Smooth muscle cell (in vitro differentiated cells): Measurements from ENCODE around the gene MAPK11. TPM values are rescaled to one million over a fixed set of nuclear protein-coding genes. Genes with fewer than 3 reads are reported as not detected.

Source experiments
- DNase-seq: peaks from one replicate; lab custom pipeline; 2025; ENCODE audit not compliant: unreplicated experiment; lab: John Stamatoyannopoulos, UW
- H2AFZ ChIP-seq: fragments of 200-600 bp; sonication (generic); 2 replicates; pipeline ENCODE4 v1.6.0; 2016; ENCODE audit warnings: antibody characterized with exemption, low read depth, mild to moderate bottlenecking
- H3F3A ChIP-seq: fragments of 200-600 bp; sonication (generic); 2 replicates; pipeline ENCODE4 v1.6.0; 2017; ENCODE audit warnings: antibody characterized with exemption, low read depth
- H3K27ac ChIP-seq: fragments of 200-600 bp; sonication (generic); 2 replicates; pipeline ENCODE4 v1.5.1; 2016; ENCODE audit warnings: low read depth, mild to moderate bottlenecking
- H3K27me3 ChIP-seq: fragments of 200-600 bp; sonication (generic); 2 replicates; pipeline ENCODE4 v1.6.1; 2016; ENCODE audit warnings: low read depth, mild to moderate bottlenecking
- H3K36me3 ChIP-seq: fragments of 200-600 bp; sonication (generic); 2 replicates; pipeline ENCODE4 v1.5.1; 2016; ENCODE audit warnings: low read depth
- H3K4me1 ChIP-seq: fragments of 200-600 bp; sonication (generic); 2 replicates; pipeline ENCODE4 v1.5.1; 2016; ENCODE audit warnings: low read depth
- H3K4me2 ChIP-seq: fragments of 200-600 bp; sonication (generic); 2 replicates; pipeline ENCODE4 v1.6.0; 2016; ENCODE audit warnings: mild to moderate bottlenecking
- H3K4me3 ChIP-seq: fragments of 200-600 bp; sonication (generic); 2 replicates; pipeline ENCODE4 v1.5.1; 2016; ENCODE audit warnings: mild to moderate bottlenecking
- H3K79me2 ChIP-seq: fragments of 200-600 bp; sonication (generic); 2 replicates; pipeline ENCODE4 v1.6.0; 2016; ENCODE audit warnings: low read depth, mild to moderate bottlenecking
- H3K9ac ChIP-seq: fragments of 200-600 bp; sonication (generic); 2 replicates; pipeline ENCODE4 v1.6.0; 2016; ENCODE audit warnings: low read depth
- H3K9me3 ChIP-seq: fragments of 200-600 bp; sonication (generic); replicated peaks from 2 replicates; pipeline ENCODE4 v1.5.1; 2016; ENCODE audit warnings: low read depth
- H4K20me1 ChIP-seq: fragments of 200-600 bp; sonication (generic); 2 replicates; pipeline ENCODE4 v1.6.0; 2016; ENCODE audit warnings: low read depth
- WGBS: methylation state at CpG from one replicate; pipeline ENCODE4 v1.1.7; 2016; ENCODE audit warnings: low lambda C conversion rate; 5-methylcytosine and 5-hydroxymethylcytosine counted together
- polyA plus RNA-seq: library from polyadenylated mRNA; unstranded; fragments of >200 nt; fragmentation: Nextera tagmentation; extraction: Ambion mirVana; gene quantifications from 2 replicates; pipeline ENCODE4 v1.2.1, GENCODE V29; 2016
- total RNA-seq: library from RNA; depleted of rRNA; stranded (reverse); fragments of >200 nt; gene quantifications from 2 replicates; pipeline ENCODE4 v1.2.3, GENCODE V29; 2014
- TF ChIP-seq, protein P1 (sequence below): fragments of 200-600 bp; sonication (generic); IDR thresholded peaks from 2 replicates; pipeline ENCODE4 v1.5.1; 2017; ENCODE audit warnings: borderline replicate concordance, mild to moderate bottlenecking, antibody characterized with exemption; ENCODE audit not compliant: insufficient read depth, poor library complexity, severe bottlenecking

The MAPK11 gene
- total and polyA plus RNA-seq, 2 experiments from 2014 or later = 0.65 to 4.2 TPM

DNA sequence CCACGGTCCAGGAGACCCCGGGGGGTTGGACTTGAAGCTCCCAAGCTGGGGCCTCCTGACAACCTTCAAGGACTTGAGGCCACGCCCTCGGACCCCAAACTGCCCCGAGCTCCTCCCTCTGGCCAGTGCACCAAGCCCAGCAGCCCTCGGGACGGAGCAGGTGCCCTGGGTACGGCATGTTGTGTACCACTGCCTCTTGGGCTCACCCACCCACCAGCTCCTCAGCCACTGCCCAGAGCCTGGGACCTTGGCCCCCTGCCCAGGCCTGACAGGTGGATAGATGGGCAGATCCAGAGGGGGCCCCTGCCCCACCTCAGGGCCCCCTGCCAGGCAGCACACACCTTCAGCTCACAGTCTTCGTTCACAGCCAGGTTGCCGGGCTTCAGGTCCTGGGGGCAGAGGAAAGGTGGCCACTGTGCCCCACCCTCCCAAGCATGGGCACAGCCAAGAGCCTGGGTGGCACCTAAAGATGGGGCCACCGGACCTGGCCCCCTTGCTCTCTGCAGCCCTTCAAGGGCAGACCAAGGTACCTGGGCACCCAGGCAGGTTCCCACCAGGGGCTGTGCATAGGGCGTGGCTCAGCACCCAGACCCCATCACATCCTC, 13.8 kb downstream of the MAPK11 start:
- no peak for DNase-seq
- Histone ChIP-seq H3K9me3 (no peaks in the 10 kb centered on the region), H2AFZ (no peak overlapping the region), H3K79me2 (peaks cover 4% of the 10 kb centered on the region), H3K36me3 (no peaks in the 10 kb centered on the region), H4K20me1 (no peaks in the 10 kb centered on the region), H3K9ac (no peak overlapping the region), H3K4me3 (no peak overlapping the region), H3K27ac (no peak overlapping the region), H3K4me1 (peaks cover 8% of the 10 kb centered on the region), H3K4me2 (no peak overlapping the region), H3K27me3 (no peaks in the 10 kb centered on the region), H3F3A (peaks cover 14% of the 10 kb centered on the region)
- 100% methylated on average over 9 of the region's 12 CpGs for WGBS
- TF ChIP-seq, protein P1, sequence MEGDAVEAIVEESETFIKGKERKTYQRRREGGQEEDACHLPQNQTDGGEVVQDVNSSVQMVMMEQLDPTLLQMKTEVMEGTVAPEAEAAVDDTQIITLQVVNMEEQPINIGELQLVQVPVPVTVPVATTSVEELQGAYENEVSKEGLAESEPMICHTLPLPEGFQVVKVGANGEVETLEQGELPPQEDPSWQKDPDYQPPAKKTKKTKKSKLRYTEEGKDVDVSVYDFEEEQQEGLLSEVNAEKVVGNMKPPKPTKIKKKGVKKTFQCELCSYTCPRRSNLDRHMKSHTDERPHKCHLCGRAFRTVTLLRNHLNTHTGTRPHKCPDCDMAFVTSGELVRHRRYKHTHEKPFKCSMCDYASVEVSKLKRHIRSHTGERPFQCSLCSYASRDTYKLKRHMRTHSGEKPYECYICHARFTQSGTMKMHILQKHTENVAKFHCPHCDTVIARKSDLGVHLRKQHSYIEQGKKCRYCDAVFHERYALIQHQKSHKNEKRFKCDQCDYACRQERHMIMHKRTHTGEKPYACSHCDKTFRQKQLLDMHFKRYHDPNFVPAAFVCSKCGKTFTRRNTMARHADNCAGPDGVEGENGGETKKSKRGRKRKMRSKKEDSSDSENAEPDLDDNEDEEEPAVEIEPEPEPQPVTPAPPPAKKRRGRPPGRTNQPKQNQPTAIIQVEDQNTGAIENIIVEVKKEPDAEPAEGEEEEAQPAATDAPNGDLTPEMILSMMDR = no peak

DNA sequence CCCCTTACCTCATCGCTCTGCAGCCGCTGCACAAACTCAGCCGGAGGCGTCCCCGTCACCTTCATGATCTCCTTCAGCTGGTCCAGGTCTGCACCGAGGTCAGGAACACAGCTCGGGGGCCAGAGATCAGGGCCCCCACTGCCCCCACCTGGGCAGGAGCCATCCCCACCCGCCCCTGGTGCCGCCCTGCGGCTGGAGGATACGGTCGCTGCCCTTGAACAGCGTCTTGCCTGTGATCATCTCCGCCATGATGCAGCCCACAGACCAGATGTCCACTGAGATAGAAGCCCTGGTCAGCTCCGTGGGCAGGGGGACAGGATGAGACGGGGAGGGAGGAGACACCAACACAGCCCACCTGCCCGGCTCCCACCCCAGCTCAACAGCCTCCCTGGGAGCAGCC, 14.6 kb downstream of the MAPK11 start:
- H2AFZ ChIP-seq = no peak overlapping the region
- no peaks in the 10 kb centered on the region for H3K36me3 ChIP-seq
- 97% methylated on average over 13 of the region's 17 CpGs for WGBS
- H3K9me3 ChIP-seq = no peaks in the 10 kb centered on the region
- H3K27ac ChIP-seq = no peak overlapping the region
- no peaks in the 10 kb centered on the region for H3K27me3 ChIP-seq
- peaks cover 4% of the 10 kb centered on the region for H3K79me2 ChIP-seq
- no peaks in the 10 kb centered on the region for H4K20me1 ChIP-seq
- no peak overlapping the region for H3K4me3 ChIP-seq
- H3K9ac ChIP-seq = no peak overlapping the region
- H3F3A ChIP-seq = peaks cover 20% of the 10 kb centered on the region
- TF ChIP-seq, protein P1 = no peak
- H3K4me1 ChIP-seq = peaks cover 7% of the 10 kb centered on the region
- H3K4me2 ChIP-seq = no peak overlapping the region
- no peak for DNase-seq

DNA sequence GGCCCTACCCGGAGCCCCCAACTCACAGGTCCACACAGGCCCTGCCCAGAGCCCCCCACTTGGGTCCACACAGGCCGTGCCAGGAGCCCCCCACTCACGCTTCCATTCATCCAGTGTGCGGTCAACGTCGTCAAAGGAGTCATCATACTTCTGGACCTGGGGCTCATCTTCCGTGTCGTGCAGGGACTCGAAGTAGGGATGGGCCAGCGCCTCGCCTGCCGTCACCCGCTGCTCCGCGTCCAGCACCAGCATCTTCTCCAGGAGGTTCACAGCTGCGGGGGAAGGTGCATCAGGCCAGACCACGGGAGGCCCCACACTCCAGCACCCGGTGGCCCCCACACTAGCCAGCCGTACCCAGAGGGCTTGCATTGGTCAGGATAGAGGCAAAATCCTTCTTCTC, 15.1 kb downstream of the MAPK11 start:
- Histone ChIP-seq H3K4me3 (no peak overlapping the region), H3K79me2 (peaks cover 4% of the 10 kb centered on the region), H2AFZ (no peak overlapping the region), H3K36me3 (no peaks in the 10 kb centered on the region), H3K9ac (no peak overlapping the region), H3K9me3 (no peaks in the 10 kb centered on the region), H3K27ac (no peak overlapping the region), H3K4me1 (peaks cover 7% of the 10 kb centered on the region), H3K4me2 (no peak overlapping the region), H4K20me1 (peaks cover 2% of the 10 kb centered on the region), H3K27me3 (no peaks in the 10 kb centered on the region), H3F3A (peaks cover 24% of the 10 kb centered on the region)
- DNase-seq = no peak
- TF ChIP-seq, protein P1 = no peak
- 93% methylated on average over 19 of the region's 19 CpGs for WGBS

DNA sequence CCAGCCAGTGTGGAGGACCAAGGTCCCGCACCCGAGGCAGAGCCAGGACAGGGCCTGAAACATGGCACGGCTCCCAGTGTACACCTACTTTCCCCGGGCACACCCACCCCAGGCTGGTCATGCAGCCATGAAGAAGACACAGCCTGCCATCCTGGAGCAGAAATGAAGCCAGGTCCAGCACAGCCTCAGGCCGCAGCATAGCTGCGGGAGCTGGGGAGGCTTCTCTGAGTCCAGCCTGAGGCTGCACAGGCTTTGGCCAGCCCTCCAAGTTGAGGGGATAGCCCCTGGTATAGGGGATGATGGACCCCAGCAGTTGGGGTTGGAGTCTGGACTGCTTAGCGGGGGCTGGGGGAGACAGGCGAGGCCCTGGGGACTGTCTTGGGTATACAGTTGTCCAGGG, 16.2 kb downstream of the MAPK11 start:
- TF ChIP-seq, protein P1 = no peak
- WGBS = 96% methylated on average over 8 of the region's 8 CpGs

More for the DNA sequence above, 16.2 kb downstream of the MAPK11 start:
- H3K79me2 ChIP-seq = no peaks in the 10 kb centered on the region
- no peak overlapping the region for H3K9ac ChIP-seq
- no peaks in the 10 kb centered on the region for H3K27me3 ChIP-seq
- H3K36me3 ChIP-seq = no peaks in the 10 kb centered on the region
- H3K27ac ChIP-seq = no peak overlapping the region
- no peak overlapping the region for H3K4me3 ChIP-seq
- no peak for DNase-seq
- H2AFZ ChIP-seq = no peak overlapping the region
- peaks cover 9% of the 10 kb centered on the region for H3K4me1 ChIP-seq
- peaks cover 7% of the 10 kb centered on the region for H4K20me1 ChIP-seq
- no peak overlapping the region for H3K4me2 ChIP-seq
- H3F3A ChIP-seq = peaks cover 26% of the 10 kb centered on the region
- no peaks in the 10 kb centered on the region for H3K9me3 ChIP-seq
